GM12878 (cell line): ENCODE data around the gene NMRK1. TPM values are rescaled to one million over a fixed set of nuclear protein-coding genes. Genes with fewer than 3 reads are reported as not detected.

Source experiments
- ATAC-seq: fragments of 200-7000 bp; cut with Tn5 transposase; 3 replicates; pipeline ENCODE4 v1.9.1; 2020; ENCODE audit warnings: mild to moderate bottlenecking, moderate library complexity
- BruUV-seq: library from RNA; stranded (reverse); fragments of 400-500 nt; replicated peaks from 2 replicates; lab custom pipeline; 2021; lab: Mats Ljungman, UMichigan
- CTCF ChIA-PET: fragments of 300-600 bp; sonication (Branson Sonifier 250); formaldehyde crosslinking; extraction: SDS; loops from one replicate; lab custom pipeline; 2021; ENCODE audit warnings: inconsistent platforms; lab: Yijun Ruan, JAX
- POLR2A ChIA-PET: fragments of 350-600 bp; formaldehyde crosslinking; extraction: SDS; loops from one replicate; lab custom pipeline; 2021; ENCODE audit warnings: inconsistent platforms; lab: Charles Lee
- RAD21 ChIA-PET: fragments of 300-600 bp; sonication (Branson Sonifier 250); formaldehyde crosslinking; loops from one replicate; lab custom pipeline; 2023; ENCODE audit warnings: antibody characterized with exemption; ENCODE audit not compliant: unreplicated experiment; lab: Charles Lee
- SMC1A ChIA-PET: fragments of 300-600 bp; sonication (Branson Sonifier 250); formaldehyde crosslinking; loops from one replicate; lab custom pipeline; 2023; ENCODE audit not compliant: unreplicated experiment, uncharacterized antibody; lab: Charles Lee
- DNase-seq: peaks from one replicate; pipeline ENCODE4 v3.0.0-alpha.2; 2011; ENCODE audit warnings: low read depth, low spot score
- FAIRE-seq: peaks from 3 replicates; lab custom pipeline; 2011; peaks lifted over from hg19 to GRCh38; lab: Jason Lieb, UNC
- H2AFZ ChIP-seq: 2 replicates; pipeline ENCODE4 v1.6.0; 2011; ENCODE audit warnings: low read depth, low read length, control low read depth; ENCODE audit not compliant: control insufficient read depth
- H3K27ac ChIP-seq: 2 replicates; pipeline ENCODE4 v1.5.1; 2011; ENCODE audit warnings: control low read depth; ENCODE audit not compliant: control insufficient read depth, insufficient read depth
- H3K27me3 ChIP-seq, 2 experiments: replicated peaks in 1 of 2; 2 replicates each; pipeline versions ENCODE4 v1.6.0 to v1.6.1; 2011; ENCODE audit warnings: low read length in 1 of 2; ENCODE audit not compliant: control insufficient read depth in 2 of 2, insufficient read depth in 2 of 2
- H3K36me3 ChIP-seq, 2 experiments: 2 replicates each; pipeline ENCODE4 v1.5.1; 2011; ENCODE audit warnings: low read length in 1 of 2; ENCODE audit not compliant: control insufficient read depth in 2 of 2, insufficient read depth in 2 of 2
- H3K4me1 ChIP-seq: 2 replicates; pipeline ENCODE4 v1.6.1; 2011; ENCODE audit warnings: mild to moderate bottlenecking, low read length, moderate library complexity, mixed read lengths; ENCODE audit not compliant: control insufficient read depth, insufficient read depth
- H3K4me2 ChIP-seq: 2 replicates; pipeline ENCODE4 v1.6.0; 2011; ENCODE audit warnings: control low read depth; ENCODE audit not compliant: control insufficient read depth, insufficient read depth
- H3K4me3 ChIP-seq: fragments of 200-600 bp; sonication (generic); 2 replicates; pipeline ENCODE4 v1.5.1; 2016
- H3K79me2 ChIP-seq: 2 replicates; pipeline ENCODE4 v1.6.0; 2011; ENCODE audit warnings: low read length; ENCODE audit not compliant: control insufficient read depth, insufficient read depth
- H3K9ac ChIP-seq: 2 replicates; pipeline ENCODE4 v1.8.0; 2011; ENCODE audit warnings: low read length, control low read depth, mixed read lengths; ENCODE audit not compliant: control insufficient read depth, insufficient read depth
- H3K9me3 ChIP-seq: replicated peaks from 3 replicates; pipeline ENCODE4 v1.5.1; 2011; ENCODE audit warnings: mild to moderate bottlenecking, low read length; ENCODE audit not compliant: control insufficient read depth, insufficient read depth
- H4K20me1 ChIP-seq: 2 replicates; pipeline ENCODE4 v1.6.0; 2011; ENCODE audit not compliant: control insufficient read depth, insufficient read depth
- JUNB ChIP-seq: IDR thresholded peaks from 2 replicates; pipeline ENCODE4 v1.6.1; 2016; ENCODE audit warnings: antibody characterized with exemption, mild to moderate bottlenecking
- MLLT1 ChIP-seq: fragments of 450-650 bp; IDR thresholded peaks from 2 replicates; pipeline ENCODE4 v1.6.1; 2016; ENCODE audit warnings: mild to moderate bottlenecking
- POLR2AphosphoS5 ChIP-seq: IDR thresholded peaks from 2 replicates; pipeline ENCODE4 v1.6.1; 2011; ENCODE audit warnings: mild to moderate bottlenecking, low read length, inconsistent platforms
- SPI1 ChIP-seq: IDR thresholded peaks from 2 replicates; pipeline ENCODE4 v1.6.1; 2011; ENCODE audit warnings: low read depth, mild to moderate bottlenecking, low read length, moderate library complexity, borderline replicate concordance; ENCODE audit not compliant: insufficient read depth
- SUZ12 ChIP-seq: fragments of 200-600 bp; sonication (generic); IDR thresholded peaks from one replicate; pipeline ENCODE4 v1.6.1; 2018; ENCODE audit warnings: antibody characterized with exemption, mild to moderate bottlenecking; ENCODE audit not compliant: unreplicated experiment
- USF2 ChIP-seq: IDR thresholded peaks from 2 replicates; pipeline ENCODE4 v1.6.1; 2011; ENCODE audit warnings: low read depth, low read length, improper control_type of control experiment, borderline replicate concordance
- ZNF217 ChIP-seq: fragments of 450-650 bp; IDR thresholded peaks from 2 replicates; pipeline ENCODE4 v1.6.1; 2017; ENCODE audit warnings: antibody characterized with exemption, mild to moderate bottlenecking
- WGBS: methylation state at CpG from one replicate; pipeline ENCODE4 v1.1.6; 2016; ENCODE audit warnings: low lambda C conversion rate; ENCODE audit not compliant: insufficient replicate concordance, insufficient coverage; ENCODE audit errors: missing lambda C conversion rate; 5-methylcytosine and 5-hydroxymethylcytosine counted together
- in situ Hi-C: fragments of 300-500 bp; cut with MboI; formaldehyde crosslinking; loops from 9 replicates; pipeline ENCODE4 v1.14.3; 2018; ENCODE audit warnings: mixed read lengths
- intact Hi-C: fragments of 100-400 bp; cut with micrococcal nuclease; formaldehyde crosslinking; loops from one replicate; pipeline ENCODE4 v1.14.2; 2022; ENCODE audit not compliant: unreplicated experiment
- polyA plus RNA-seq, 11 experiments: library from polyadenylated mRNA; depleted of rRNA in 4 of 11; unstranded in 6 of 11; stranded (reverse) in 5 of 11; fragments of >200 nt; fragmentation: Nextera tagmentation in 4 of 11; fragmentation: Illumina TruSeq in 1 of 11; extraction: Ambion mirVana in 4 of 11; extraction: Trizol in 1 of 11; gene quantifications; 1 replicate in 1 of 11; 2 replicates in 10 of 11; pipeline versions ENCODE4 v1.2.1 to v1.2.3, GENCODE V29; 2011 to 2016; ENCODE audit warnings: inconsistent platforms in 2 of 11, missing spikeins in 2 of 11, low read depth in 1 of 11
- total RNA-seq, 4 experiments: library from RNA; depleted of rRNA in 3 of 4; stranded (reverse); fragments of >200 nt in 3 of 4; fragmentation: Illumina TruSeq in 1 of 4; extraction: Trizol in 1 of 4; gene quantifications; 2 replicates each; pipeline versions ENCODE4 v1.2.1 to v1.2.3, GENCODE V29; 2013 to 2021
- TF ChIP-seq, protein P1 (sequence below), 3 experiments: IDR thresholded peaks in 2 of 3; conservative IDR thresholded peaks in 1 of 3; 2 replicates each; pipeline ENCODE4 v1.5.1; 2011; ENCODE audit warnings: low read depth in 3 of 3, low read length in 3 of 3, mild to moderate bottlenecking in 3 of 3, control low read depth in 2 of 3, moderate library complexity in 2 of 3, inconsistent platforms in 1 of 3, mixed read lengths in 1 of 3; ENCODE audit not compliant: control insufficient read depth in 2 of 3, insufficient read depth in 1 of 3; ENCODE audit errors: extremely low read depth in 1 of 3
- TF ChIP-seq, protein P2 (sequence below): fragments of 450-650 bp; IDR thresholded peaks from 2 replicates; pipeline ENCODE4 v1.6.1; 2017; ENCODE audit warnings: mild to moderate bottlenecking, moderate library complexity

NMRK1 gene
- total and polyA plus RNA-seq, 10 of the 15 experiments (the other 5 are each of a cell fraction or from before 2014, with no cell fraction given) = 8.4 to 17.2 (median 12.1) TPM

DNA sequence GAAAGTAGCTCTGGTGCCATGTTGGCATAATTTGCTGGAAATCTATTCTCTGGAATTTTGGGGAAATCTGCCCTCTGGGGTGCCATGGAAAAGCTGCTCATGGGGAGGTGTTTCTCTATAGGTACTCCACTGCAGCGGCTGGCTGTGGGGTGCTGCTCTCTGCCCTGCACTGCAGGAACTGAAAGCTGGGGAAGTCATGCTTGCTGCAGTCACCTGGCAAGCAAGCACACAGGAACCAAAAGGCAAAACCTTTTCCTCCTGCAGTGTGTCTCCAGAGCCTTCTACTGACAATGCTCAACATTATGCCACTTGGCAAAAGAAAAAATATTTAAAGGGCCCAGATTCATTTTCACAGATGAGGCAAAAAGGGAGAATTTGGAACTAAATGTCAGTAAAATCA, 34.1 kb downstream of the NMRK1 start:
- in situ Hi-C loops (no loop called here), intact Hi-C loops (no loop called here)
- FAIRE-seq = no peak
- Histone ChIP-seq H3K9me3 (no peaks in the 10 kb centered on the region), H2AFZ (no peak overlapping the region), H4K20me1 (no peaks in the 10 kb centered on the region), H3K36me3 (no peaks in the 10 kb centered on the region), H3K9ac (no peak overlapping the region), H3K27ac (no peak overlapping the region), H3K4me1 (no peaks in the 10 kb centered on the region; the same call in 1 of the 2 replicates), H3K79me2 (no peaks in the 10 kb centered on the region)
- peak; percentile 93 for ATAC-seq
- ChIA-PET CTCF (interaction anchor here (0.8 to 1.8 kb wide), 2 partner anchors 22 to 29 kb away, joined by 4 to 8 read pairs; no protein-coding TSS in a partner anchor), SMC1A (interaction anchor here (0.6 to 1.3 kb wide), 2 partner anchors 8 to 24 kb away, joined by 3 to 4 read pairs; no protein-coding TSS in a partner anchor), RAD21 (no interaction called here), POLR2A (interaction anchor here (0.6 to 1.4 kb wide), 3 partner anchors 23 to 101 kb away, joined by 3 read pairs; partner anchors contain the start of gene C9orf40)
- BruUV-seq = no TSS peak
- TF ChIP-seq ZNF217 (no peak), MLLT1 (0 out of 2 replicates have a peak, but pooled peaks have one; percentile 43), SUZ12 (no peak), POLR2AphosphoS5 (no peak), SPI1 (peak; percentile 72; the same call in 1 of the 2 replicates), USF2 (no peak), JUNB (no peak)
- TF ChIP-seq, protein P1, sequence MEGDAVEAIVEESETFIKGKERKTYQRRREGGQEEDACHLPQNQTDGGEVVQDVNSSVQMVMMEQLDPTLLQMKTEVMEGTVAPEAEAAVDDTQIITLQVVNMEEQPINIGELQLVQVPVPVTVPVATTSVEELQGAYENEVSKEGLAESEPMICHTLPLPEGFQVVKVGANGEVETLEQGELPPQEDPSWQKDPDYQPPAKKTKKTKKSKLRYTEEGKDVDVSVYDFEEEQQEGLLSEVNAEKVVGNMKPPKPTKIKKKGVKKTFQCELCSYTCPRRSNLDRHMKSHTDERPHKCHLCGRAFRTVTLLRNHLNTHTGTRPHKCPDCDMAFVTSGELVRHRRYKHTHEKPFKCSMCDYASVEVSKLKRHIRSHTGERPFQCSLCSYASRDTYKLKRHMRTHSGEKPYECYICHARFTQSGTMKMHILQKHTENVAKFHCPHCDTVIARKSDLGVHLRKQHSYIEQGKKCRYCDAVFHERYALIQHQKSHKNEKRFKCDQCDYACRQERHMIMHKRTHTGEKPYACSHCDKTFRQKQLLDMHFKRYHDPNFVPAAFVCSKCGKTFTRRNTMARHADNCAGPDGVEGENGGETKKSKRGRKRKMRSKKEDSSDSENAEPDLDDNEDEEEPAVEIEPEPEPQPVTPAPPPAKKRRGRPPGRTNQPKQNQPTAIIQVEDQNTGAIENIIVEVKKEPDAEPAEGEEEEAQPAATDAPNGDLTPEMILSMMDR (IDR thresholded peaks at IDR 0.05 in 2 of 3, conservative IDR thresholded peaks at IDR 0.05 in 1 of 3; ENCODE audit: control insufficient read depth in 2 of 3, extremely low read depth in 1 of 3, insufficient read depth in 1 of 3, low read depth in 3 of 3, low read length in 3 of 3) = no peak
- TF ChIP-seq, protein P2, sequence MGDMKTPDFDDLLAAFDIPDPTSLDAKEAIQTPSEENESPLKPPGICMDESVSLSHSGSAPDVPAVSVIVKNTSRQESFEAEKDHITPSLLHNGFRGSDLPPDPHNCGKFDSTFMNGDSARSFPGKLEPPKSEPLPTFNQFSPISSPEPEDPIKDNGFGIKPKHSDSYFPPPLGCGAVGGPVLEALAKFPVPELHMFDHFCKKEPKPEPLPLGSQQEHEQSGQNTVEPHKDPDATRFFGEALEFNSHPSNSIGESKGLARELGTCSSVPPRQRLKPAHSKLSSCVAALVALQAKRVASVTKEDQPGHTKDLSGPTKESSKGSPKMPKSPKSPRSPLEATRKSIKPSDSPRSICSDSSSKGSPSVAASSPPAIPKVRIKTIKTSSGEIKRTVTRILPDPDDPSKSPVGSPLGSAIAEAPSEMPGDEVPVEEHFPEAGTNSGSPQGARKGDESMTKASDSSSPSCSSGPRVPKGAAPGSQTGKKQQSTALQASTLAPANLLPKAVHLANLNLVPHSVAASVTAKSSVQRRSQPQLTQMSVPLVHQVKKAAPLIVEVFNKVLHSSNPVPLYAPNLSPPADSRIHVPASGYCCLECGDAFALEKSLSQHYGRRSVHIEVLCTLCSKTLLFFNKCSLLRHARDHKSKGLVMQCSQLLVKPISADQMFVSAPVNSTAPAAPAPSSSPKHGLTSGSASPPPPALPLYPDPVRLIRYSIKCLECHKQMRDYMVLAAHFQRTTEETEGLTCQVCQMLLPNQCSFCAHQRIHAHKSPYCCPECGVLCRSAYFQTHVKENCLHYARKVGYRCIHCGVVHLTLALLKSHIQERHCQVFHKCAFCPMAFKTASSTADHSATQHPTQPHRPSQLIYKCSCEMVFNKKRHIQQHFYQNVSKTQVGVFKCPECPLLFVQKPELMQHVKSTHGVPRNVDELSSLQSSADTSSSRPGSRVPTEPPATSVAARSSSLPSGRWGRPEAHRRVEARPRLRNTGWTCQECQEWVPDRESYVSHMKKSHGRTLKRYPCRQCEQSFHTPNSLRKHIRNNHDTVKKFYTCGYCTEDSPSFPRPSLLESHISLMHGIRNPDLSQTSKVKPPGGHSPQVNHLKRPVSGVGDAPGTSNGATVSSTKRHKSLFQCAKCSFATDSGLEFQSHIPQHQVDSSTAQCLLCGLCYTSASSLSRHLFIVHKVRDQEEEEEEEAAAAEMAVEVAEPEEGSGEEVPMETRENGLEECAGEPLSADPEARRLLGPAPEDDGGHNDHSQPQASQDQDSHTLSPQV = no peak
- TF ChIP-seq, all 136 proteins: peak for 2
- peak; percentile 4 for DNase-seq
- 0% methylated on average over 1 of the region's 1 CpG for WGBS
- no peak overlapping the region for H3K4me3 ChIP-seq
- H3K4me2 ChIP-seq = no peak overlapping the region
- H3K27me3 ChIP-seq = no peaks in the 10 kb centered on the region
